C4-2B (cell line): ENCODE data around the gene PIK3R5.

Experiments
- H3K27ac ChIP-seq: fragments of 450-650 bp; 2 replicates; pipeline ENCODE4 v1.5.1; 2017
- CTCF ChIP-seq: fragments of 450-650 bp; conservative IDR thresholded peaks from 2 replicates; pipeline ENCODE4 v1.5.1; 2017; ENCODE audit warnings: mild to moderate bottlenecking
- ZFX ChIP-seq: fragments of 450-650 bp; IDR thresholded peaks from 2 replicates; pipeline ENCODE4 v1.6.1; 2017

PIK3R5 gene

GRCh38 chr17:8869114-8869815 is 96.2 kb downstream of the PIK3R5 start:
- TF ChIP-seq CTCF (no peak), ZFX (no peak)
- H3K27ac ChIP-seq: no peak overlapping the region

- no peak for TF ChIP-seq ZFX
- no peak for TF ChIP-seq CTCF
- H3K27ac ChIP-seq: no peak overlapping the region
These were observed 97.0 kb downstream of the PIK3R5 start for GRCh38 chr17:8868529-8868951.

DNA sequence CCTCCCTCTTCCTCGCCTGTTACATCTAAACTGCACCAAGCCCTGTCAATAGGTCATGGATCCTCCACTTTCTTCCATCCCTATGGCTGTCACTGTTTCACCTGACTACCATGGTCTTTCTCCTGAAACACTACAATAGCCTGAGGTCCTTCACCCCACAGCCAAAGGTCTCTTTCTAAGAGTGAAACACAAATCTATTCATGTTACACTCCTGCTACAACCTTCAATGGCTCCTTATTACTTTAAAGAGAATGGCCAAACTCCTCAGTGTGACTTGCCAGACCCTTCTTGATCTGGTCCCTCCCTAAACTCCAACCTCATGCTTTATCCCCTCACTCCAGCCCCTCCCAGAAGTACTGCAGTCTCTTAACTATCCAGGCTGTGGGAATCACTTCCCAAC is 97.4 kb downstream of the PIK3R5 start:
- H3K27ac ChIP-seq: no peak overlapping the region
- no peak for TF ChIP-seq CTCF
- no peak for TF ChIP-seq ZFX

- TF ChIP-seq ZFX (no peak), CTCF (no peak)
- no peak within 1 kb of the TSS for H3K27ac ChIP-seq
These were observed 98.0 kb downstream of the PIK3R5 start, which contains the start of gene PIK3R6 for GRCh38 chr17:8867361-8867981. Gene PIK3R6 (minus strand): TSS chr17:8867674. CDS start chr17:8849794, 17,880 bp downstream.

DNA sequence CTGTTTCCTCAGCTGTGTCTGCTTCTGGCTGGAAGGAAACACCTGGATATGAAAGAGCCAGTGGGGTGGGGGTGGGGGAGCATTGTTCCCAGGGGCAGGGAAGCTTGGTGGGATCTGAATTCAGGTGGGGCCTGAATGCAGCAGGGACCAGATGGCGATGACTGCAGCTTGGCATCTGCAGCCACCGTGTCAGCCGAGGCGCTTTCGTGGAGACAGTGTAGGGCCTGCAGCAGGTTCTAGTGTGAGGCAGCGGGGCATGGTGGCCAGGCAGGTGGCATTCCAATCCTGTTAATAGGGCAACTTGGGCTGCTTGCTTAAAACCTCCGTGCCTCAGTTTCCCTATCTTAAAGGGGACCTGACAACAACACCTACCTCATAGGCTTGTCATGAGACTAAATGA is 99.7 kb downstream of the PIK3R5 start:
- H3K27ac ChIP-seq: no peak overlapping the region
- TF ChIP-seq CTCF: no peak
- no peak for TF ChIP-seq ZFX

DNA sequence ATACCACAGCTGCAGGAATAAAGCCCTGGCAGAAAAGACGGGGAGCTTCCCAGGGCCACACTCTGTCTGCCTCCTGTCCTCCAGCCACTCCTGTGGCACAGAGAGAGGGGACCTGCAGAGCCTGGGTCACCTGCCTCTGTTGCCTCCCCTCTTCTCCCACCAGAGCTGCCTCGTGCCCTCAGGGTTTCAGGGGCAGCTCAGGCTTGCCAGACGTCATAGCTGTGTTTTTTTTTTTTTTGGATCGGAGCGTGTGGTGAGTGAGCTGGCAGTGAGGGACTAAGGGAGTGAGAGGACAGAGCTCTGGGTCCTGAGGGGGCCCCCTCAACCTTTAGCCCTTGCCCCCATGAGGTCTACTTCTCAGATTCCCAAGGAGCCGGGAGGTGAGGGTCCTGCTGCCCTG is 100.1 kb downstream of the PIK3R5 start:
- TF ChIP-seq CTCF (no peak), ZFX (no peak)
- H3K27ac ChIP-seq: no peak overlapping the region

DNA sequence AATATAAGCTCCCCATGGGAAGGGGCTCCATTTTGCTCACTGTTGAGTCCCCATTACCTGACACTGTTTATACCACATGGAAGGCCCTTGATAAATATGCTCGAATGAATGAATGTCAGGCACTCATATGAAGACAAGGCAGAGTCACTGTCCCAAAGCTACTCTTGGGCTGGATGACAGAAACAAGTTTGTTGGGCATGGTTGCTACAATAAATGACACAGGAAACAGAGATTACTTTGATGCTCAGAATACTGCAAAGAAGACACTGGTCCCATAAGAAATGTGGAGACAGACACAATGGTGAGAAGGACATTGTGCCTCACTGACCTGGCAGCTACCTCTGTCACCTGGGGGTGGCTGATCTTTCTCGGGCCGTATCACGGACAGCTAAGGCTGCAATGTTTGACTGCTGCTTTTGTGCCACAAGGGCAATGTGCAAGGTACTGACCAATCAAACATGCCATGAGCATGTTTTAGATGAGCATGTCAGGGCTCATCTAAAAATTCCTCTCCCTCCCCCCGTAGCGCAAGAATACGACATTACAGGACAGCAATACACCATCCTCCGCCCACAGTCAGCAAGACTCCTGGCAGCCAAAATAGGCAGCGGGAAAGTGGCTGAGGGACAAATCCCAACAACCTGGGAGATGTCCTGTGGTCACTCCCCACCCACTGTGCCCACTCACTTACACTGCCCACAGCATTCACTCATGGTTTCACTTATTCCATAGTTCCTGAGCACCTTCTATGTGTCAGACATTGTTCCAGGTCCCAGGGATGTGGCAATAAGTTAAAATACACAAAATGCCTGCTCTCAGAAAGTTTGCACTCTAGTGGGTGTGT is 103.1 kb downstream of the PIK3R5 start:
- H3K27ac ChIP-seq: no peak overlapping the region

More for the DNA sequence above, 103.1 kb downstream of the PIK3R5 start:
- TF ChIP-seq ZFX (no peak), CTCF (no peak)
